Inferior parietal cortex (tissue), 1 donor: Measurements from ENCODE around the gene PAFAH1B1.
"Not testable (repeated sequence)": the region's sequence is repeated elsewhere in the genome, so short reads cannot be mapped to it uniquely, and the experiment has no call there.

ENCODE experiments used
- DNase-seq: peaks from one replicate; pipeline ENCODE4 v3.0.0-alpha.2; 2016; ENCODE audit errors: extremely low spot score

The PAFAH1B1 gene

GRCh38 chr17:2635675-2636074, 42.2 kb downstream of the PAFAH1B1 start:
- no peak for DNase-seq

GRCh38 chr17:2636169-2636930, 42.9 kb downstream of the PAFAH1B1 start:
- DNase-seq: no peak

GRCh38 chr17:2637422-2637821, 44.0 kb downstream of the PAFAH1B1 start:
- DNase-seq: no peak

GRCh38 chr17:2644971-2645370, 51.5 kb downstream of the PAFAH1B1 start:
- no peak for DNase-seq

- DNase-seq: no peak
Observed at GRCh38 chr17:2647957-2648356, 54.5 kb downstream of the PAFAH1B1 start.

- no peak for DNase-seq
Observed at GRCh38 chr17:2649191-2649590, 55.7 kb downstream of the PAFAH1B1 start.

- DNase-seq: not testable (repeated sequence)
Observed at GRCh38 chr17:2652911-2653310, 59.5 kb downstream of the PAFAH1B1 start.

GRCh38 chr17:2655546-2655945, 62.1 kb downstream of the PAFAH1B1 start:
- DNase-seq: no peak

GRCh38 chr17:2656283-2656682, 62.8 kb downstream of the PAFAH1B1 start:
- DNase-seq: no peak

- DNase-seq: not testable (repeated sequence)
Observed at GRCh38 chr17:2659337-2659736, 65.9 kb downstream of the PAFAH1B1 start.

GRCh38 chr17:2660410-2660809, 67.0 kb downstream of the PAFAH1B1 start:
- not testable (repeated sequence) for DNase-seq

GRCh38 chr17:2672026-2672425, 78.6 kb downstream of the PAFAH1B1 start:
- DNase-seq: no peak

GRCh38 chr17:2679247-2679646, 85.8 kb downstream of the PAFAH1B1 start:
- not testable (repeated sequence) for DNase-seq

GRCh38 chr17:2680961-2681360, 87.5 kb downstream of the PAFAH1B1 start:
- DNase-seq: no peak

- no peak for DNase-seq
Observed at GRCh38 chr17:2681650-2682049, 88.2 kb downstream of the PAFAH1B1 start.

- DNase-seq: no peak
Observed at GRCh38 chr17:2682176-2682938, 88.9 kb downstream of the PAFAH1B1 start.

GRCh38 chr17:2683912-2684311, 90.5 kb downstream of the PAFAH1B1 start:
- DNase-seq: no peak

- DNase-seq: no peak
Observed at GRCh38 chr17:2684549-2684948, 91.1 kb downstream of the PAFAH1B1 start.

- no peak for DNase-seq
Observed at GRCh38 chr17:2685696-2686095, 92.2 kb downstream of the PAFAH1B1 start.

- DNase-seq: no peak
Observed at GRCh38 chr17:2687074-2687418, 93.6 kb downstream of the PAFAH1B1 start.

GRCh38 chr17:2688351-2689342, 95.2 kb downstream of the PAFAH1B1 start:
- no peak for DNase-seq
